Heart left ventricle (tissue), 16 donors: ENCODE data around the gene APOF. TPM values are rescaled to one million over a fixed set of nuclear protein-coding genes. Genes with fewer than 3 reads are reported as not detected.
"Not testable (repeated sequence)": the region's sequence is repeated elsewhere in the genome, so short reads cannot be mapped to it uniquely, and the experiment has no call there.

ENCODE experiments used
- ATAC-seq, 4 donors: fragments of 200-7000 bp; cut with Tn5 transposase; one replicate each; pipeline ENCODE4 v1.9.1; 2020 to 2022; ENCODE audit warnings: moderate library complexity in 4 of 4, mild to moderate bottlenecking in 3 of 4, moderate number of reproducible peaks in 1 of 4
- DNase-seq, 5 donors: peaks; one replicate each; pipeline ENCODE4 v3.0.0-alpha.2; 2020
- H3K27ac ChIP-seq, 12 donors: fragments of 200-600 bp; sonication (generic) in 4 of 12; one replicate each; pipeline versions ENCODE4 v1.5.0 to v1.8.0; 2016 to 2022; ENCODE audit warnings: mild to moderate bottlenecking in 2 of 12
- H3K27me3 ChIP-seq, 9 donors: fragments of 200-600 bp; sonication (generic) in 2 of 9; one replicate each; pipeline versions ENCODE4 v1.5.1 to v1.8.0; 2016 to 2022; ENCODE audit warnings: mild to moderate bottlenecking in 3 of 9
- H3K36me3 ChIP-seq, 9 donors: fragments of 200-600 bp; sonication (generic) in 2 of 9; one replicate each; pipeline versions ENCODE4 v1.5.0 to v1.8.0; 2018 to 2022; ENCODE audit warnings: mild to moderate bottlenecking in 2 of 9
- H3K4me1 ChIP-seq, 12 donors: fragments of 200-600 bp; sonication (generic) in 4 of 12; one replicate each; pipeline versions ENCODE4 v1.5.0 to v1.8.0; 2016 to 2022; ENCODE audit warnings: mild to moderate bottlenecking in 3 of 12
- H3K4me3 ChIP-seq, 12 donors: fragments of 200-600 bp; sonication (generic) in 4 of 12; one replicate each; pipeline versions ENCODE4 v1.5.0 to v1.8.0; 2017 to 2022; ENCODE audit warnings: mild to moderate bottlenecking in 9 of 12, moderate library complexity in 4 of 12
- H3K9me3 ChIP-seq, 12 donors: fragments of 200-600 bp; sonication (generic) in 4 of 12; one replicate each; pipeline versions ENCODE4 v1.5.0 to v1.8.0; 2016 to 2022; ENCODE audit warnings: mild to moderate bottlenecking in 1 of 12
- POLR2A ChIP-seq, 2 donors: fragments of 450-650 bp; IDR thresholded peaks; one replicate each; pipeline ENCODE4 v1.6.1; 2017; ENCODE audit warnings: antibody characterized with exemption in 2 of 2, mild to moderate bottlenecking in 2 of 2, moderate library complexity in 2 of 2
- WGBS, 4 donors: extraction: QIAGEN DNeasy Blood & Tissue Kit in 2 of 4; methylation state at CpG; one replicate each; pipeline versions ENCODE4 v1.1.5 to v1.1.7; 2013 to 2018; 5-methylcytosine and 5-hydroxymethylcytosine counted together
- intact Hi-C, 10 donors: fragments of 100-400 bp; cut with DNase I; formaldehyde crosslinking; loops; one replicate each; pipeline versions ENCODE4 v1.11.1 to v1.14.2; 2022
- polyA plus RNA-seq, 2 donors: library from polyadenylated mRNA; stranded (reverse); fragments of 200-250 nt; gene quantifications; one replicate each; pipeline ENCODE4 v1.2.3, GENCODE V29; 2013
- total RNA-seq, 9 donors: library from RNA; depleted of rRNA in 2 of 9; stranded (reverse); fragments of >200 nt in 2 of 9; fragmentation: NEBNext Ultra II Directional in 3 of 9; extraction: Animal tissue kit (Norgen Biotek cat#: 25700) in 3 of 9; gene quantifications; one replicate each; pipeline versions ENCODE4 v1.1.0 to v1.2.4, GENCODE V29; 2016 to 2023
- TF ChIP-seq, protein P1 (sequence below), 12 donors: fragments of 200-600 bp; sonication (generic) in 4 of 12; IDR thresholded peaks; one replicate each; pipeline versions ENCODE4 v1.5.0 to v1.8.0; 2018 to 2022; ENCODE audit warnings: antibody characterized with exemption in 12 of 12, mild to moderate bottlenecking in 5 of 12
- donor health status: ischemic (EF 13 %, LVEDD 7.1; RV severe dilation, severe dysfunction).
- donor health status: healthy with polysubstance abuse.
- donor health status: DM: no; HTN: yes; CAD: no.
- donor health status: DM: no; HTN: no; CAD: no.
- donor health status: ischemic (EF 25% LVEDD 6.9; RV normal size, moderate dysfunction).
- donor health status: ischemic (EF 25% LVEDD 5.7; RV mildly dilated, moderate dysfunction).
- donor health status: healthy.
- donor health status: DM: yes; HTN: yes; CAD: no.
- donor health status: ischemic (EF 35%, LVEDD 5.7; RV mildly dilated, moderate dysfunction).
- donor health status: nonischemic (EF 11% LVEDD 7.7; RV severe dilation, severe dysfunction).
- donor health status: DM: yes; HTN: yes; CAD: no.
- donor health status: PGD.
- donor health status: ischemic (EF 29% LVEDD 5.4; RV normal size, mild dysfunction).
- donor health status: nonischemic (EF 23%, LVEDD 6.1; RV moderate dilation, normal function).

Gene APOF
- total and polyA plus RNA-seq, 11 donors = not detected

GRCh38 chr12:56330936-56331490 is 31.6 kb downstream of the APOF start:
- H3K9me3 ChIP-seq = no peaks in the 10 kb centered on the region
- H3K4me1 ChIP-seq = peaks cover 0 to 27% (median 13%) of the 10 kb centered on the region in 12 donors
- H3K27ac ChIP-seq = no peak overlapping the region
- no peak for TF ChIP-seq POLR2A (IDR thresholded peaks at IDR 0.05)
- TF ChIP-seq, protein P1, sequence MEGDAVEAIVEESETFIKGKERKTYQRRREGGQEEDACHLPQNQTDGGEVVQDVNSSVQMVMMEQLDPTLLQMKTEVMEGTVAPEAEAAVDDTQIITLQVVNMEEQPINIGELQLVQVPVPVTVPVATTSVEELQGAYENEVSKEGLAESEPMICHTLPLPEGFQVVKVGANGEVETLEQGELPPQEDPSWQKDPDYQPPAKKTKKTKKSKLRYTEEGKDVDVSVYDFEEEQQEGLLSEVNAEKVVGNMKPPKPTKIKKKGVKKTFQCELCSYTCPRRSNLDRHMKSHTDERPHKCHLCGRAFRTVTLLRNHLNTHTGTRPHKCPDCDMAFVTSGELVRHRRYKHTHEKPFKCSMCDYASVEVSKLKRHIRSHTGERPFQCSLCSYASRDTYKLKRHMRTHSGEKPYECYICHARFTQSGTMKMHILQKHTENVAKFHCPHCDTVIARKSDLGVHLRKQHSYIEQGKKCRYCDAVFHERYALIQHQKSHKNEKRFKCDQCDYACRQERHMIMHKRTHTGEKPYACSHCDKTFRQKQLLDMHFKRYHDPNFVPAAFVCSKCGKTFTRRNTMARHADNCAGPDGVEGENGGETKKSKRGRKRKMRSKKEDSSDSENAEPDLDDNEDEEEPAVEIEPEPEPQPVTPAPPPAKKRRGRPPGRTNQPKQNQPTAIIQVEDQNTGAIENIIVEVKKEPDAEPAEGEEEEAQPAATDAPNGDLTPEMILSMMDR (IDR thresholded peaks at IDR 0.05) = no peak
- 95 to 97% (median 96%) methylated on average over 7 of the region's 7 CpGs for WGBS, 4 donors
- no peak overlapping the region for H3K4me3 ChIP-seq
- H3K36me3 ChIP-seq = peaks cover 0 to 35% (median 28%) of the 10 kb centered on the region in 9 donors
- DNase-seq (no peak), ATAC-seq (no peak)
- H3K27me3 ChIP-seq = no peaks in the 10 kb centered on the region
- intact Hi-C loops = loop anchor here in 6 of 10 donors (5.0 to 10.0 kb wide), 2 partner anchors 116 to 134 kb away; partner anchors contain the start of genes SPRYD4 (in 5 of the 6) and TIMELESS (in 1 of the 6)

GRCh38 chr12:56326533-56326932 is 36.1 kb downstream of the APOF start:
- H3K9me3 ChIP-seq = no peaks in the 10 kb centered on the region
- H3K4me3 ChIP-seq = no peak overlapping the region
- DNase-seq = peak in 1 of 5 donors; percentile 42
- TF ChIP-seq, protein P1 (IDR thresholded peaks at IDR 0.05) = no peak
- no peak for TF ChIP-seq POLR2A (IDR thresholded peaks at IDR 0.05)
- 53 to 71% (median 57%) methylated on average over 6 of the region's 6 CpGs for WGBS, 4 donors
- no peak for ATAC-seq
- peaks cover 0 to 9% (median 0%) of the 10 kb centered on the region in 12 donors for H3K4me1 ChIP-seq
- intact Hi-C loops = no loop called here
- H3K36me3 ChIP-seq = peaks cover 0 to 80% (median 73%) of the 10 kb centered on the region in 9 donors
- no peak overlapping the region for H3K27ac ChIP-seq
- H3K27me3 ChIP-seq = no peaks in the 10 kb centered on the region

- DNase-seq (no peak), ATAC-seq (no peak)
- H3K4me3 ChIP-seq = no peak overlapping the region
- peaks cover 0 to 9% (median 0%) of the 10 kb centered on the region in 12 donors for H3K4me1 ChIP-seq
- no peaks in the 10 kb centered on the region for H3K9me3 ChIP-seq
- H3K27ac ChIP-seq = no peak overlapping the region
- intact Hi-C loops = no loop called here
- H3K27me3 ChIP-seq = no peaks in the 10 kb centered on the region
- H3K36me3 ChIP-seq = peaks cover 0 to 80% (median 77%) of the 10 kb centered on the region in 9 donors
- 92 to 97% (median 94%) methylated on average over 8 of the region's 8 CpGs for WGBS, 4 donors
- no peak for TF ChIP-seq POLR2A (IDR thresholded peaks at IDR 0.05)
- TF ChIP-seq, protein P1 (IDR thresholded peaks at IDR 0.05) = no peak
Measured at GRCh38 chr12:56326126-56326525, 36.5 kb downstream of the APOF start.

GRCh38 chr12:56324206-56324605 is 38.5 kb downstream of the APOF start:
- TF ChIP-seq, protein P1 (IDR thresholded peaks at IDR 0.05) = no peak
- TF ChIP-seq POLR2A (IDR thresholded peaks at IDR 0.05) = no peak
- WGBS, 4 donors = 88 to 91% (median 91%) methylated on average over 6 of the region's 6 CpGs
- Histone ChIP-seq H3K27ac (no peak overlapping the region), H3K27me3 (no peaks in the 10 kb centered on the region), H3K4me1 (peaks cover 0 to 9% (median 0%) of the 10 kb centered on the region in 12 donors), H3K9me3 (no peaks in the 10 kb centered on the region), H3K4me3 (no peak overlapping the region), H3K36me3 (peaks cover 0 to 97% (median 88%) of the 10 kb centered on the region in 9 donors)
- intact Hi-C loops = no loop called here
- no peak for ATAC-seq
- DNase-seq = no peak

GRCh38 chr12:56321610-56322009 is 41.0 kb downstream of the APOF start:
- H3K27ac ChIP-seq, DNase-seq, intact Hi-C loops, H3K4me1 ChIP-seq, H3K4me3 ChIP-seq, ATAC-seq, H3K27me3 ChIP-seq, H3K9me3 ChIP-seq: not testable (repeated sequence)
- H3K36me3 ChIP-seq = peaks cover 0 to 93% (median 83%) of the 10 kb centered on the region in 9 donors
- 91 to 96% (median 94%) methylated on average over 8 of the region's 8 CpGs for WGBS, 4 donors
